HepG2 (cell line): ENCODE data around the gene FFAR1. TPM values are rescaled to one million over a fixed set of nuclear protein-coding genes. Genes with fewer than 3 reads are reported as not detected.

Experiments used
- ARID4A ChIP-seq: sonication (generic); formaldehyde crosslinking; IDR thresholded peaks from 2 replicates; pipeline ENCODE4 v1.5.0; 2020; ENCODE audit warnings: mild to moderate bottlenecking, missing genetic modification reagents, borderline replicate concordance
- EED ChIP-seq: sonication (generic); formaldehyde crosslinking; IDR thresholded peaks from 2 replicates; pipeline ENCODE4 v1.5.0; 2020; ENCODE audit warnings: mild to moderate bottlenecking, missing genetic modification reagents
- FOXA3 ChIP-seq: IDR thresholded peaks from 2 replicates; pipeline ENCODE4 v1.6.1; 2016; ENCODE audit warnings: missing genetic modification reagents, missing compliant biosample characterization
- GATA4 ChIP-seq: sonication (generic); IDR thresholded peaks from 2 replicates; pipeline ENCODE4 v1.6.1; 2016; ENCODE audit warnings: antibody characterized with exemption, low read depth, borderline replicate concordance
- HDAC1 ChIP-seq: sonication (generic); formaldehyde crosslinking; IDR thresholded peaks from 2 replicates; pipeline ENCODE4 v1.5.1; 2020; ENCODE audit warnings: mild to moderate bottlenecking, missing genetic modification reagents
- HNRNPL ChIP-seq: fragments of 200-400 bp; formaldehyde crosslinking; IDR thresholded peaks from 2 replicates; pipeline ENCODE4 v1.6.1; 2017; ENCODE audit warnings: mild to moderate bottlenecking, low read depth, low read length
- JDP2 ChIP-seq: sonication (generic); formaldehyde crosslinking; IDR thresholded peaks from 2 replicates; pipeline ENCODE4 v1.8.1; 2022; ENCODE audit warnings: missing genetic modification reagents, borderline replicate concordance
- PPARG ChIP-seq: conservative IDR thresholded peaks from 2 replicates; pipeline ENCODE4 v1.6.1; 2016; ENCODE audit warnings: missing biosample characterization, missing genetic modification reagents
- SKIL ChIP-seq: sonication (generic); formaldehyde crosslinking; IDR thresholded peaks from 2 replicates; pipeline ENCODE4 v1.8.0; 2022; ENCODE audit warnings: missing genetic modification reagents, mild to moderate bottlenecking, moderate library complexity, borderline replicate concordance
- STAT6 ChIP-seq: sonication (generic); formaldehyde crosslinking; IDR thresholded peaks from 2 replicates; pipeline ENCODE4 v1.4.0; 2020; ENCODE audit warnings: missing genetic modification reagents, mild to moderate bottlenecking, borderline replicate concordance
- TBX2 ChIP-seq: sonication (generic); formaldehyde crosslinking; IDR thresholded peaks from 2 replicates; pipeline ENCODE4 v1.5.0; 2020; ENCODE audit warnings: missing genetic modification reagents, mild to moderate bottlenecking, borderline replicate concordance
- THRA ChIP-seq: sonication (generic); formaldehyde crosslinking; IDR thresholded peaks from 2 replicates; pipeline ENCODE4 v1.4.0; 2020; ENCODE audit warnings: missing genetic modification reagents, borderline replicate concordance
- U2AF1 ChIP-seq: fragments of 200-400 bp; formaldehyde crosslinking; optimal IDR thresholded peaks from 2 replicates; pipeline ENCODE3; 2017; ENCODE audit warnings: mild to moderate bottlenecking, low read depth, low read length
- ZFY ChIP-seq: sonication (generic); formaldehyde crosslinking; IDR thresholded peaks from 2 replicates; pipeline ENCODE4 v1.4.0; 2020; ENCODE audit warnings: missing genetic modification reagents
- ZNF317 ChIP-seq: sonication (generic); formaldehyde crosslinking; IDR thresholded peaks from 2 replicates; pipeline ENCODE4 v1.5.0; 2020; ENCODE audit warnings: mild to moderate bottlenecking, missing genetic modification reagents
- polyA plus RNA-seq, 8 experiments: library from polyadenylated mRNA; depleted of rRNA in 3 of 8; stranded (reverse) in 7 of 8; unstranded in 1 of 8; fragments of >200 nt; fragmentation: Illumina TruSeq in 4 of 8; extraction: Trizol in 4 of 8; gene quantifications; 2 replicates each; pipeline versions ENCODE4 v1.2.1 to v1.2.3, GENCODE V29; 2011 to 2016; ENCODE audit warnings: low read depth in 4 of 8, missing spikeins in 1 of 8, mixed read lengths in 1 of 8; ENCODE audit not compliant: insufficient read depth in 1 of 8
- total RNA-seq, 5 experiments: library from RNA; depleted of rRNA; stranded (reverse); fragments of >200 nt; fragmentation: Illumina TruSeq; extraction: Trizol; gene quantifications; 2 replicates each; pipeline ENCODE4 v1.2.3, GENCODE V29; 2016; ENCODE audit warnings: low read depth in 1 of 5

The FFAR1 gene
- total and polyA plus RNA-seq, 2 of the 13 experiments (the other 11 are each of a cell fraction or from before 2014, with no cell fraction given): not detected

GRCh38 chr19:35309481-35310279 lies 38.0 kb upstream of the FFAR1 start (continued):
- TF ChIP-seq ZFY (CRISPR knock-in tag): peak; percentile 63
- TF ChIP-seq FOXA3 (CRISPR knock-in tag): peak; percentile 47; the same call in 1 of the 2 replicates
- TF ChIP-seq THRA: peak; percentile 95
- TF ChIP-seq U2AF1: no peak
- 0 out of 2 replicates have a peak, but pooled peaks have one; percentile 28 for TF ChIP-seq PPARG
- peak; percentile 76; the same call in 1 of the 2 replicates for TF ChIP-seq SKIL (CRISPR knock-in tag)
- no peak for TF ChIP-seq HNRNPL
- peak; percentile 77 for TF ChIP-seq TBX2 (CRISPR knock-in tag)
- no peak for TF ChIP-seq ARID4A
- 0 out of 2 replicates have a peak, but pooled peaks have one; percentile 15 for TF ChIP-seq ZNF317 (CRISPR knock-in tag)
- TF ChIP-seq JDP2 (CRISPR knock-in tag): no peak
- no peak for TF ChIP-seq HDAC1 (CRISPR knock-in tag)
- TF ChIP-seq EED (CRISPR knock-in tag): no peak
- peak; percentile 44; the same call in 1 of the 2 replicates for TF ChIP-seq GATA4
- no peak for TF ChIP-seq STAT6 (CRISPR knock-in tag)
